ENCODE data around the gene EHD4.

The EHD4 gene

GRCh38 chr15:41900526-41901380, 71.6 kb downstream of the EHD4 start:
- H3K27ac ChIP-seq (ENCODE audit: low read length), result no peak overlapping the region
- peaks cover 0 to 6% of the 10 kb centered on the region in 2 donors for H3K36me3 ChIP-seq (ENCODE audit: control insufficient read depth in 2 of 2, insufficient read depth in 2 of 2, low read length in 2 of 2)
- H3K4me1 ChIP-seq (ENCODE audit: control insufficient read depth, insufficient read depth, low read length), result peaks cover 7% of the 10 kb centered on the region

GRCh38 chr15:41899854-41900442, 72.4 kb downstream of the EHD4 start:
- Histone ChIP-seq H3K36me3 (ENCODE audit: control insufficient read depth in 2 of 2, insufficient read depth in 2 of 2, low read length in 2 of 2) (peaks cover 0 to 6% of the 10 kb centered on the region in 2 donors), H3K27me3 (ENCODE audit: control insufficient read depth in 1 of 2, insufficient read depth in 2 of 2, low read length in 2 of 2) (peaks cover 0 to 2% of the 10 kb centered on the region in 2 donors), H3K4me1 (ENCODE audit: control insufficient read depth, insufficient read depth, low read length) (peaks cover 13% of the 10 kb centered on the region), H3K4me3 (ENCODE audit: low read length in 2 of 2) (no peak overlapping the region), H3K9me3 (ENCODE audit: control insufficient read depth in 2 of 2, low read length in 2 of 2) (no peaks in the 10 kb centered on the region), H3K9ac (ENCODE audit: low read length in 2 of 2) (no peak overlapping the region), H3K27ac (ENCODE audit: low read length) (no peak overlapping the region)

More at GRCh38 chr15:41900526-41901380, 71.6 kb downstream of the EHD4 start:
- Histone ChIP-seq H3K4me3 (ENCODE audit: low read length in 2 of 2) (no peak overlapping the region), H3K9me3 (ENCODE audit: control insufficient read depth in 2 of 2, low read length in 2 of 2) (no peaks in the 10 kb centered on the region), H3K9ac (ENCODE audit: low read length in 2 of 2) (no peak overlapping the region), H3K27me3 (ENCODE audit: control insufficient read depth in 1 of 2, insufficient read depth in 2 of 2, low read length in 2 of 2) (peaks cover 0 to 2% of the 10 kb centered on the region in 2 donors)

GRCh38 chr15:41897363-41897799, 75.0 kb downstream of the EHD4 start:
- H3K9ac ChIP-seq (ENCODE audit: low read length in 2 of 2), result no peak overlapping the region
- no peaks in the 10 kb centered on the region for H3K9me3 ChIP-seq (ENCODE audit: control insufficient read depth in 2 of 2, low read length in 2 of 2)
- H3K4me3 ChIP-seq (ENCODE audit: low read length in 2 of 2), result no peak overlapping the region
- peaks cover 24% of the 10 kb centered on the region for H3K4me1 ChIP-seq (ENCODE audit: control insufficient read depth, insufficient read depth, low read length)
- peaks cover 0 to 2% of the 10 kb centered on the region in 2 donors for H3K27me3 ChIP-seq (ENCODE audit: control insufficient read depth in 1 of 2, insufficient read depth in 2 of 2, low read length in 2 of 2)
- peaks cover 0 to 6% of the 10 kb centered on the region in 2 donors for H3K36me3 ChIP-seq (ENCODE audit: control insufficient read depth in 2 of 2, insufficient read depth in 2 of 2, low read length in 2 of 2)
- no peak overlapping the region for H3K27ac ChIP-seq (ENCODE audit: low read length)

- Histone ChIP-seq H3K27me3 (ENCODE audit: control insufficient read depth in 1 of 2, insufficient read depth in 2 of 2, low read length in 2 of 2) (peaks cover 0 to 2% of the 10 kb centered on the region in 2 donors), H3K9ac (ENCODE audit: low read length in 2 of 2) (no peak overlapping the region), H3K9me3 (ENCODE audit: control insufficient read depth in 2 of 2, low read length in 2 of 2) (no peaks in the 10 kb centered on the region), H3K27ac (ENCODE audit: low read length) (no peak overlapping the region), H3K36me3 (ENCODE audit: control insufficient read depth in 2 of 2, insufficient read depth in 2 of 2, low read length in 2 of 2) (peaks cover 0 to 6% of the 10 kb centered on the region in 2 donors), H3K4me3 (ENCODE audit: low read length in 2 of 2) (no peak overlapping the region), H3K4me1 (ENCODE audit: control insufficient read depth, insufficient read depth, low read length) (peaks cover 28% of the 10 kb centered on the region)
These were observed 75.8 kb downstream of the EHD4 start for GRCh38 chr15:41896566-41896965.

GRCh38 chr15:41895957-41896356, 76.4 kb downstream of the EHD4 start:
- Histone ChIP-seq H3K27me3 (ENCODE audit: control insufficient read depth in 1 of 2, insufficient read depth in 2 of 2, low read length in 2 of 2) (peaks cover 0 to under 1% of the 10 kb centered on the region in 2 donors), H3K9me3 (ENCODE audit: control insufficient read depth in 2 of 2, low read length in 2 of 2) (no peaks in the 10 kb centered on the region), H3K27ac (ENCODE audit: low read length) (no peak overlapping the region), H3K4me3 (ENCODE audit: low read length in 2 of 2) (no peak overlapping the region), H3K4me1 (ENCODE audit: control insufficient read depth, insufficient read depth, low read length) (peaks cover 28% of the 10 kb centered on the region), H3K36me3 (ENCODE audit: control insufficient read depth in 2 of 2, insufficient read depth in 2 of 2, low read length in 2 of 2) (peaks cover 0 to 6% of the 10 kb centered on the region in 2 donors), H3K9ac (ENCODE audit: low read length in 2 of 2) (no peak overlapping the region)

- Histone ChIP-seq H3K9me3 (ENCODE audit: control insufficient read depth in 2 of 2, low read length in 2 of 2) (no peaks in the 10 kb centered on the region), H3K4me1 (ENCODE audit: control insufficient read depth, insufficient read depth, low read length) (peaks cover 28% of the 10 kb centered on the region), H3K4me3 (ENCODE audit: low read length in 2 of 2) (no peak overlapping the region), H3K27ac (ENCODE audit: low read length) (peak overlapping the region; percentile 31), H3K9ac (ENCODE audit: low read length in 2 of 2) (no peak overlapping the region), H3K36me3 (ENCODE audit: control insufficient read depth in 2 of 2, insufficient read depth in 2 of 2, low read length in 2 of 2) (peaks cover 0 to 4% of the 10 kb centered on the region in 2 donors), H3K27me3 (ENCODE audit: control insufficient read depth in 1 of 2, insufficient read depth in 2 of 2, low read length in 2 of 2) (no peaks in the 10 kb centered on the region)
These were observed 76.9 kb downstream of the EHD4 start for GRCh38 chr15:41895491-41895890.

- Histone ChIP-seq H3K4me1 (ENCODE audit: control insufficient read depth, insufficient read depth, low read length) (peaks cover 28% of the 10 kb centered on the region), H3K9me3 (ENCODE audit: control insufficient read depth in 2 of 2, low read length in 2 of 2) (no peaks in the 10 kb centered on the region), H3K36me3 (ENCODE audit: control insufficient read depth in 2 of 2, insufficient read depth in 2 of 2, low read length in 2 of 2) (peaks cover 0 to 4% of the 10 kb centered on the region in 2 donors), H3K27ac (ENCODE audit: low read length) (peak overlapping the region; percentile 31), H3K4me3 (ENCODE audit: low read length in 2 of 2) (peak overlapping the region; percentile 26 to 61), H3K27me3 (ENCODE audit: control insufficient read depth in 1 of 2, insufficient read depth in 2 of 2, low read length in 2 of 2) (no peaks in the 10 kb centered on the region), H3K9ac (ENCODE audit: low read length in 2 of 2) (peak overlapping the region; percentile 6 to 42)
These were observed 77.4 kb downstream of the EHD4 start for GRCh38 chr15:41894791-41895463.

GRCh38 chr15:41894251-41894790, 78.0 kb downstream of the EHD4 start:
- Histone ChIP-seq H3K27me3 (ENCODE audit: control insufficient read depth in 1 of 2, insufficient read depth in 2 of 2, low read length in 2 of 2) (no peaks in the 10 kb centered on the region), H3K9me3 (ENCODE audit: control insufficient read depth in 2 of 2, low read length in 2 of 2) (no peaks in the 10 kb centered on the region), H3K27ac (ENCODE audit: low read length) (no peak overlapping the region), H3K4me1 (ENCODE audit: control insufficient read depth, insufficient read depth, low read length) (peaks cover 28% of the 10 kb centered on the region), H3K9ac (ENCODE audit: low read length in 2 of 2) (peak overlapping the region in 1 of 2 donors; percentile 42), H3K4me3 (ENCODE audit: low read length in 2 of 2) (peak overlapping the region; percentile 26 to 61), H3K36me3 (ENCODE audit: control insufficient read depth in 2 of 2, insufficient read depth in 2 of 2, low read length in 2 of 2) (peaks cover 0 to 4% of the 10 kb centered on the region in 2 donors)

GRCh38 chr15:41893422-41894250, 78.7 kb downstream of the EHD4 start, which contains the start of gene SPTBN5:
Gene SPTBN5, minus strand, starts transcription at chr15:41894053. Its CDS starts 556 bp downstream, at chr15:41893497.
- Histone ChIP-seq H3K9me3 (ENCODE audit: control insufficient read depth in 2 of 2, low read length in 2 of 2) (no peaks in the 10 kb centered on the region), H3K4me1 (ENCODE audit: control insufficient read depth, insufficient read depth, low read length) (peaks cover 28% of the 10 kb centered on the region), H3K9ac (ENCODE audit: low read length in 2 of 2) (peak within 1 kb of the TSS in 1 of 2 donors; percentile 42), H3K27ac (ENCODE audit: low read length) (peak within 1 kb of the TSS; percentile 31), H3K4me3 (ENCODE audit: low read length in 2 of 2) (peak within 1 kb of the TSS; percentile 26 to 61), H3K27me3 (ENCODE audit: control insufficient read depth in 1 of 2, insufficient read depth in 2 of 2, low read length in 2 of 2) (no peaks in the 10 kb centered on the region), H3K36me3 (ENCODE audit: control insufficient read depth in 2 of 2, insufficient read depth in 2 of 2, low read length in 2 of 2) (peaks cover 0 to 2% of the 10 kb centered on the region in 2 donors)

Data from stomach smooth muscle (tissue), 2 donors.